IPS-NIHi11 (cell line): ENCODE data around the gene CDK9.

Experiments used
- DNase-seq: peaks from one replicate; pipeline ENCODE4 v3.0.0; 2012; ENCODE audit warnings: mixed read lengths, low spot score

The CDK9 gene

DNA sequence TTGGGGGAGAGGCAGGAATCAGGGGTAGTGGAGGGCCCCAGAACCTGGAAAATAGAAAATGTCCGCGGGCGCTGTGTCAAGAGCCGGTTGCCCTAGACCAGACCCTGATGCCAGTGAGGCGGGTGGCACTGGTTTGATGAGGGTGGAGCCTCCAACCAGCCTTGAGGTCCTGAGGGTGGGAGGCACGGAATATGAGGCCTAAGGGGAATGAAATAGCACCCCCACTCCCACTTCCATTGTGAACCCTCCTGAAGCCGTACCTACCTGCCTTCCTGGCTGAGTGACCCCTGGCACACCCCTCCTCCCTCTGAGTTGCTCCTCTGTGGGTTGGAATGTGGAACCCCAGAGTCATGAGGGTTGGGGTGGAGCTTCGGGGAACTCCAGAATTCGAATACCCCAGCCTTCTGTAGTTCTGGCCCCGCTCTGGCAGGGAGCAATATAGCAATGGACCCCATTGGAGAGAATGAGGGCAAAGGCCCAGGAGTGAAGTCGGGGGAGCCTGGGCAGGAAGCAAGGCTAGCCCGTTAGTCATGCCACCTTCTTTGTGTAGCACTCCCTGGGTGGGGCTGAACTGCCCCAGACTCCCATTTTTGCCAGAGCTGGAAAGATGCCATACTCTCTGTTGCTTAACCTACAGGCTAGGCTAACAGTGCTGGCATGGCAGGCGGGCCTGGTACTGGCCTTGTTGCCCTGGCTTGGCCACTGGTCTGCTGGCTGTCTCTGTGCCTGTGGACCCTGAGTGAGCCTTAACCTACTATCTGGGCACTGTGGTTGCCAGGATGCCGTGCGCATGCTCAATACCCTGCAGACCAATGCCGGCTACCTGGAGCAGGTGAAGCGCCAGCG lies 17.9 kb downstream of the CDK9 start:
- no peak for DNase-seq

DNA sequence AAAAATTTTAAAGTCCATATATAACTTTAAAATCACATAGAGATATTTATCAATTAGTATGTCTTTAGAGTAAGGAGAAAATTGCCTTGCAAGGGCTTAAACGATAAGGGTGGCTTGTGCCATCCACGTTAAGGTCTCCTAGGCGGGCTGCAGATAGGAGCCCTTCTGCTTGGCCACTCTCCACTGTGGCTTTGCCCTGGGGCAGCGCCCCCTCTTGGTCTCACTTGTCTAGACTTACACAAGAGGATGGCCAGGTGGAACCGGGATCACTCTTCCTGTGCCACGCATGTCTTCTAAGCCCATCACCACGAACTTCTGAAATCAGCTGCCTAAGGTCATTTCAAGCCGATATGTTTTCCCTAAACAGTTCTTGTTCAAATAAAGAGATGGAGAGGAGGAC lies 19.8 kb downstream of the CDK9 start:
- peak; percentile 60 for DNase-seq

DNA sequence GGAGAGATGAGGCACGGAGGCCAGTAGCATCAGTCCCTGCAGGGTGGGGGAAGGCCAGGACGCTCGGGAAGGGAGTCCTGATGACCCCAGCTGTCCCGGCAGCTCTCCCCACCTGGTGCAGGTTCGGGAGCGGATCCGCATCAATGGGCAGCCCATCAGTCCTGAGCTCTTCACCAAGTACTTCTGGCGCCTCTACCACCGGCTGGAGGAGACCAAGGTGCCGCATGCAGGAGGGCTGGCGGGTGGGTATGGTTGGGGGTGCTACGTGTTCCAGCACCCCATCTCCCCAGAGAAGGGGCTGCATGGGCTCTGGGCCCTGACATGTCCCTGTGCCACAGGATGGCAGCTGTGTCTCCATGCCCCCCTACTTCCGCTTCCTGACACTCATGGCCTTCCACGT lies 21.0 kb downstream of the CDK9 start:
- DNase-seq = no peak

DNA sequence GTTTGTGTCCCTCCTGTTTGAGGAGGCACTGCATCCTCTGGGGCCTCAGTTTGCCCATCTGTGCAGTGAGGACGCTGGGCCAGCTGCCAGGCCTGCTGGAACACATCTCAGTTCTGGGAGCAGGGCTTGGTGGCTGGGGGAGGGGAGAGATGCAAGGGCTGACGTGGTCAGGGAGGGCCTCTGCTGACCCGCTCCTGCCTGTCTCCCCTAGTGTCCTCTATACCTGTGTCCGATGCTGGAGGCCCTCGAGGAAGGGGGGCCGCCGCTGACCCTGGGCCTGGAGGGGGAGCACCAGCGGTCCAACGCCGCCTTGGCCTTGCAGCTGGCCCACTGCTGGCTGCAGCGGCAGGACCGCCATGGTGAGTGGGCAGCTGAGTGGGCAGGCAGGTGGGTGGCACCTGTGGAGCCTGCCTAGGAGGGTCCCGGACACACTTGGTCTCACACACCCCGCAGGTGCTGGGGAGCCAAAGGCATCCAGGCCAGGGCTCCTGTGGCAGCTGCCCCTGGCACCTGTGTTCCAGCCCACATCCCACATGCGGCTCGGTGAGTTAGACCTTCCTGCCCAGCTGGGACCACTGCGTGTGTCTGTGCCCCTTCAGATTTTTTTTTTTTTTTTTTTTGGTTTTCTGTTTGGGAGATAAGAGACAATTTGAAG lies 22.6 kb downstream of the CDK9 start:
- DNase-seq = no peak

DNA sequence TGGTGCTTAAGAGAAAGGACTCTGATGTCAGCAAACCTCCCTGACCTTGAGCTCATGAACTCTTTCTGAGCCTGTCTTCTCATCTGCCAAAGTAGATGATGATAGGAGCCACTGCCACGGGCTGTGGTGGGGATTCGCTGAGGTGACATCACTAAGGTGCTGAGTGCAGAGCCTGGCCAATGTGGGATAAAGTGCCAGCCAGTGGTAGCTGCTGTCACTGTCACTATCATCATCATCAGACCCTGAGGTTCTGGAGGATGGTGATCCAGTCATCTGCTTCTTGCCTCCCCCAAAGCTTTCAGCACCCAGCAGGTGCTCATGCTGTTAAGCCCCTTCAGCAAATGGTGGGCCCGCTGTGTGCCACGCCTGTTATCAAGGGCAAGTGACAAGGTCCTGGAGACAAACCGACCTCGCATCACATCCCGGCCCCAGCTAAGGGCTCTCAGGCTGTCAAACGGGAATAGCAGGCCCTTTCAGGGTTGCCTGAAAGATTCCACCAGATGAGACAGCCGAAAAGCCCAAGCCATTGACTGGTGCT lies 23.2 kb downstream of the CDK9 start:
- no peak for DNase-seq

DNA sequence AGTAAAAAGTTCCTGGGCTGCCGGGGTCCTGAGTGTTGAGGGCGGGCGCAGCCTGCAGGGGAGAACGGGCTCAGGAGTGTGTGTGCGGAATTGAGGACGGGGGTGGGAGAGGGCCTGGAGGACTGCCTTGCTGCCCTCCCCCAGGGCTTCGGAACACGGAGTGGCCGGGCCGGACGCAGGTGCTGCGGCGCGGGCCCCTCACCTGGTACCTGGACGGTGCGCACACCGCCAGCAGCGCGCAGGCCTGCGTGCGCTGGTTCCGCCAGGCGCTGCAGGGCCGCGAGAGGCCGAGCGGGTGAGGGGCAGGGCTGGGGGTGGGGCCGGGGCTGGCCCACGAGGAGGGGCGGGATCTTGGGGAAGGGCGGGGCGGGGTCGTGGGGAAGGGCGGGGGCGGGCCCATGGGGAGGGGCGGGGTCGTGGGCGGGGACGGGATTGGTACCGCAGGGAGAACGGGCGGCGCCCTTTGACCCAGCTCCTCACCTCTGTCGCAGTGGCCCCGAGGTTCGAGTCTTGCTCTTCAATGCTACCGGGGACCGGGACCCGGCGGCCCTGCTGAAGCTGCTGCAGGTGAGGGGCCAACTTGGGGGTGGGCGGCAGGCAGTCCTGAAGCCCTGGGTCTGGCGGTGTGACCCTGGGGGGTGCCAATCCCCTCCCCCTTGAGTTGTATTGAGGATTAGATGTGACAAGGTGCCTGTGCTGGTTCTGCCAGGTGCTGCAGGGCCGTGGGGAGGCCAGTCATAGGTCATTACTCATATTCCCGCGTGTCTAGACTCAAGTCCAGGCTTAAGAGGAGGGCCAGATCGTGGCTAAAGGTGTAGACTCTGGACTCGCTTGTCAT lies 23.9 kb downstream of the CDK9 start:
- peak; percentile 94 for DNase-seq

DNA sequence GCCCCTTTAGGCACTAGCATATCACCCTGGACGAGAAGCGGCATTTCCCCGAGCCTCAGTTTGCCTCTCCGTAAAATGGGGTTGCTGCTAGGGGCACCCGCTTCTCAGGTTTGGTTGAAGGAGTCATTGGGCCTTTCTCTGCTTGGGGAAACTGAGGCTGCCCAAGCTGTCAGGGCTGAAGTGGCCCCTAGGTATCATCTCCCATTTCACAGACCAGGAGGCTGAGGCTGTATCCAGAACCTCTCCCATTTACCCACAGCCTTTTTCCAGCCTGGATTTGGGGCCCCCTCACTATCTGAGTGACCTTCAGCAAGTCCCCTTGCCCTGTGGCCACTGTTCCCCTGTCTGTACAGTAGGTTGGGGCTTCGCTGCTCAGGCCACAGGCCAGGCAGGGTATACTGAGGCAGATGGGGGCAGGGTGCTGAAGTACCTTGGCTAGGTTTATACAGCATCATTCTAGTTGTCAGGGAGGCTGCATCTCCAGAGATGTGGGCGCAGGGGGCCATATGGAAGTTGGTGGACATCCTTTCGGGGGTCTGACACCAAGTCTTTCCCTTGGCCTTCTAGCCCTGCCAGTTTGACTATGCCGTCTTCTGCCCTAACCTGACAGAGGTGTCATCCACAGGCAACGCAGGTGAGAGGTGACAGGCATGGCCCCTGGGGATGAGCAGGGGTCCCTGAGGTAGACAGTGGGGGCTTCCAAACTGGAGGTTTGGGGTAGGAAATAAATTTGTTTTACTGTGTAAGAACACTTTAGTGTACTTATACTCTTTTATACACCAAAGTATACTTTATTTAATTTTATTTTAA lies 24.7 kb downstream of the CDK9 start:
- DNase-seq = no peak

DNA sequence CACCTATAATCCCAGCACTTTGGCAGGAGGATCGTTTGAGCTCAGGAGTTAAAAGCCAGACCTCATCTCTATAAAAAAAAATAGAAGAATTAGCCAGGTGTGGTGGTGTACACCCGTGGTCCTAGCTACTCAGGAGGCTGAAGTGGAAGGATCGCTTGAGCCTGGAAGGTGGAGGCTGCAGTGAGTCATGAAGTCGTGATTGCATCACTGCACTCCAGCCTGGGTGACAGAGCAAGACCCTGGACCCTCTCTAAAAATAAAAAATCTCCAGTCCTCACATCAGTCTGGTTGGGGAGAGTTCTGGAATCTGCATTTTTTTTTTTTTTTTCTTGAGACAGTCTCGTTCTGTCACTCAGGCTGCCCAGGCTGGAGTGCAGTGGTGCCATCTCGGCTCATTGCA lies 26.2 kb downstream of the CDK9 start:
- DNase-seq = no peak

DNA sequence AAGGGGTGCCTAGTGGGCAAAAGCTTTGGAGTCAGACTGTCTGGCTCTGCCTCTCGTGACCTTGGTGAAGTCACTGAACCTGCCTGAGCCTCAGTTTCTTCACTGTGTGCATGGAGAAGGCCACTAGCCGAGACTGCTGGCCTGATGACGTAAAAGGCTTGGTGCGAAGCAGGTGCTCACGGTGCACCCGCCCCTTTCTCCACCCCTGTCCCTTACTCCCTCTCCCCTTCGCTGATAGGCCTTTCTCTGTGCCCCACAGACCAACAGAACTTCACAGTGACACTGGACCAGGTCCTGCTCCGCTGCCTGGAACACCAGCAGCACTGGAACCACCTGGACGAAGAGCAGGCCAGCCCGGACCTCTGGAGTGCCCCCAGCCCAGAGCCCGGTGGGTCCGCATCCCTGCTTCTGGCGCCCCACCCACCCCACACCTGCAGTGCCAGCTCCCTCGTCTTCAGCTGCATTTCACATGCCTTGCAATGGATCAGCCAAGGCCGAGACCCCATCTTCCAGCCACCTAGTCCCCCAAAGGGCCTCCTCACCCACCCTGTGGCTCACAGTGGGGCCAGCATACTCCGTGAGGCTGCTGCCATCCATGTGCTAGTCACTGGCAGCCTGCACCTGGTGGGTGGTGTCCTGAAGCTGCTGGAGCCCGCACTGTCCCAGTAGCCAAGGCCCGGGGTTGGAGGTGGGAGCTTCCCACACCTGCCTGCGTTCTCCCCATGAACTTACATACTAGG lies 27.3 kb downstream of the CDK9 start:
- no peak for DNase-seq

DNA sequence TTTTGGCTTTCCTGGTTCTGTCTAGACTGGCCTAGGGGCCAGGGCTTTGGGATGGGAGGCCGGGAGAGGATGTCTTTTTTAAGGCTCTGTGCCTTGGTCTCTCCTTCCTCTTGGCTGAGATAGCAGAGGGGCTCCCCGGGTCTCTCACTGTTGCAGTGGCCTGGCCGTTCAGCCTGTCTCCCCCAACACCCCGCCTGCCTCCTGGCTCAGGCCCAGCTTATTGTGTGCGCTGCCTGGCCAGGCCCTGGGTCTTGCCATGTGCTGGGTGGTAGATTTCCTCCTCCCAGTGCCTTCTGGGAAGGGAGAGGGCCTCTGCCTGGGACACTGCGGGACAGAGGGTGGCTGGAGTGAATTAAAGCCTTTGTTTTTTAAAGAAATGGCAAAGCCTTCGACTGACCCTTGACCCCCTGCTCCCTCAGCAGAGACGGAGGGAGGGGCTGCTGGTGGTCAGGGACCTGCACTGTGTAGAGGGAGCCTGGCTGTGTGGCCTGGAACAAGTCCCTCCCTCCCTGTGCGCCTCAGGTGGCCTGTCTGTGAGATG lies 27.9 kb downstream of the CDK9 start:
- no peak for DNase-seq

DNA sequence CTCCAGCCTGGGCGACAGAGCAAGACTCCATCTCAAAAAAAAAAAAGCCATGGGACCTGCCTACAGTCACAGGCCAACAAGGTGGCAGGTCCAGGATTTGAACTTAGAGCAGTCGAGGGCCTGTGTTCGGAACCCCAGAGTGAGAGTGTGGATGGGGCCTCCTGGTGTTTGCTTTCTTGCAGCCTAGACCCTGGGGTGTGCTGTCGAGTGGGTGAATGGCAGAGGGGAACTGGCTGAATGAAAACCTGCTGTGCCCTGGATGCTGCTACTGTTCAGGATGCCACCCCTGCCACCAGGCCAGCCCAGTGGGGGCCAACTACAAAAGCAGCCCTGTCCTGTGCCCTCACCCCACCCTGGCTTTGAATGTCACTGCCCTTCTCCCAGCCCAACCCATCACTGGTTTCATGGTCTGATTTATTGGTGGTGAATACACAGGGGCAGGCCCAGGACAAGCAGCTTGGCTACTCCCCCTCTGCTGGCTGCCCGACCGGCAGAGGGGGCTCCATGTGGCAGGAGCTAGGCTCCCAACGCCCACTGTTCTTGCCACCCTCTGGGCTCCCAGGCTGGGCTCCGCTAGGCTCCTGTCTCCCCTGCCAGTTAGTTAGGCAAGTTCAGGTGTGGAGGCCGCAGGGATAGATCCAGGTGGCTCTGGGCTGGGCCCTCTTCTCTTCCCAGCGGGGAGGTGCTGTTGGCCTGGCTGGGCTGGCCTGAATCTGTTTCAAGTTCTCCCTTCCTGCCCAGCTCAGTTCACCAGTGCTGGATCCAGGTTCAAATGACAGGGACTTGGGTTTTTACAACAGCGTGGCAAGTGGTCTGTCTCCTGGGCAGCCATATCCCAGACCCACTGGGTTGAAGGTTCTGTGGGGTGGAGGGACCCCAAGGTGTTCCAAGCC lies 29.0 kb downstream of the CDK9 start:
- no peak for DNase-seq

DNA sequence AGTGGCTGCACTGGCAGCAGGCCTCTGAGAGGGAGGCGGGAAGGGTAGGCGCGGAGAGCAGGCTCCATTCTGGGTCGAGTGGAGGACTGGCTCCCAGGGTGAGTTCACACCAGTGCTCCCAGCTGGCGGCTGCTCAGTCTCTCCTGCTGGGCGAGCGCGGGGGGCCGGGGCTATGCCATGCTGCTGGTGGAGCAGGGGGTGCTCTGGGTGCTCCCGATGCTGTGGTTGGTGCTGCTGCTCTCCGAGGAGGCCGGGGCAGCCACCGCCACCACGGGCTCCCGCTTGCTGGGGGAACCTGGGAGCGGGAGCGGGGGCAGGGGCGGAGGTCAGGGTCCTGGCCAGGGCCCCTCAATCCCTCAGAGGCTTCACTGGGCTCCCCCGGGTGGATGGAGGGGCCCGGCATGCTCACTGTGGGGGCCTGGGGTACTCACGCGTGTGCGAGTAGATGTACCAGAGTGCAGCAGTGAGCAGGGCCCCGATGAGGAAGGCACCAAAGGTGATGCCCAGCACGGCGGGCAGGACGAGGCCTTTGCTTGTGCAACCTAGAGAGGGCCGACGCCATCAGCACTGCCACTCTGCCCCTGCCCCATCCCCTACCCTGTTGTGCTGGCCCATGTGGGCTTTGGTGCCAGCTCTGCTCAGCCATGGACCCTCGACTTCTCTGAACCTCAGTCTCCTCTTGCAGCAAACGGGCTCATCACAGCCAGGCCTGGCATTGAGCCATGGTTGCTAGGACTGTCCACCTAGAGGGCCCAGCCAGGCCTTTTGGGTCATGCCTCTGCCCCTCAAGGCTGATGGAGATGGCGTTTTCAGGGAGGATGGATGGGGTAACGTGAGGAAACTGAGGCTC lies 29.9 kb downstream of the CDK9 start:
- no peak for DNase-seq

DNA sequence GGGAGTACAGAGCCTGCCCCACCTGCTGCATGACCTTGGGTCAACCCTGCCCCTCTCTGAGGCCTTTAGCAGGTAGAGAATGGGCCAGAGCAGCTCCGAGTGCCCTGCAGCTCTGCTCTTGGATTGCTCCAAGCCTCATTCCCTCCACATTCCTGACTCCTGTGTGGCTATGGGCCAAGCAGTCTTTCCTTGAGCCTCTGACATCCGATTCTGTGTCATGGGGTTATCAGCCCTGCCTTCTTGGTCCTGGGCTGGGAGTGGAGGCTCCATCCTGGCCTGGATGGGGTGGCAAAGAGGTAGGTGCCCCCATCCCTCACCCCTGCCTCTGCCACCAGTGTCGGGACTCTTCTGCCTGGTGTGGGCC lies 30.5 kb downstream of the CDK9 start:
- DNase-seq = no peak

DNA sequence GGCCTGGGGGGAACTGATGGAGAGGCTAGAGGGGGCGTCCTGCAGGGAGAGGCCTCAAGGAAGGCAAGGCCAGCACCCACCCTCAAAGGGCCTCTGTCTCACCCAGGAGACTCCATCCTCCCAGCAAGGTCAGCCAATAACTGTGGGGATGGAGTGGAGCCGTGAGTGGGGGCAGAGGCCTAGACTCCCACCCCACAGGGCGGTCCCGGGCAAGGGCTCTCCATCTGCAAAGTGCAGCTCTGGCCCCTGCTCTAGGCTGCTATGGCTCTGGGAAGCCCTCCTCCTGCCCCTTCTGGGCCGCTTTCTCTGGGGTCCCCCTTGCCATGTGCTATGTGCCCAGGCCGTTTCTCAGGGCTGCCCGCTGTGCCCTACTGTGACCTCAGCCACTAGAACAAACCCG lies 30.9 kb downstream of the CDK9 start:
- DNase-seq = no peak

DNA sequence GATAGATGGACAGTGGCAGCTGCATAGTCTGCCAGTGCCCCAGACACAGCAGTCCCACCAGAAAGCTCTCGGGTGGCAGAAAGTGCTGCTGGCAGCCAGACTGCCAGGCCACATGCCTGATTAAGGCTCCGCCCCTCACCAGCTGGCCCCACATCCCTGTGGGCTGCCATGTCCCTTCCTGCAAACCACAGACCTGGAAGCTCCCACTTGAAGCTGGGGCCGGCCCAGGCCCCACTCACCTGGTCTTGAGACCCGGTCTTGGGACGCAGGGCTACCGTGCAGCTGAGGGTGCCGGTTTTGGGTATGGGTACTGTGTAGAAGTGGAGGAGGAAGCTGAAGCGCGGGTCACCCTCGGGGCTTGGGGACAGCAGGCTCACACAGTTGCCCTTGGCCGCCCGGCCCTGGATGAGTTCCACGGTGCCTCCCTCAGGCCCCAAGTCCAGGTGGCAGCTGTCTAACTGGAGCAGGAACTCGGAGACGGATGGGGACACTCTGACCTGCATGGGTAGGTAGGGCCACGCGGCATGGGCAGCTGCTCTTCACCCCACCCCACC lies 32.1 kb downstream of the CDK9 start:
- DNase-seq = no peak

DNA sequence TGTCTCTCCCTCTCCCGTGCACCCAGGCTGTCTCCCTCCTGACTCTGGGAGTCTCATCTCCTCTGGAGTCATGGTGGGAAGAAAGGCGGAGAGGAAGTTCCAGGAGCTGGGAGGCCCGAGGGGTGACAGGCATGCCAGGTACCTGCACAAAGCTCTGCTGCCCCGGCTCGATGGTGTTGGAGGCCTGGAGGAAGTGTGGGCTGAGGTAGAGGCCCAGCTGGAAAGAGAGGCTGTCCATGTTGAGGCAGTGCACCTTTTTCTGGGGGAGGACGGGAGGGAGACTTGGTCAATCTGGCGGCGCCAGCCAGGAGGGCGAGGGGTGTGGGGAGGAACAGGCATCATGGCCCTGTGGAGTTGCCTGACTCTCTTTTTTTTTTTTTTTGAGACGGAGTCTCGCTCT lies 32.7 kb downstream of the CDK9 start:
- DNase-seq = no peak

DNA sequence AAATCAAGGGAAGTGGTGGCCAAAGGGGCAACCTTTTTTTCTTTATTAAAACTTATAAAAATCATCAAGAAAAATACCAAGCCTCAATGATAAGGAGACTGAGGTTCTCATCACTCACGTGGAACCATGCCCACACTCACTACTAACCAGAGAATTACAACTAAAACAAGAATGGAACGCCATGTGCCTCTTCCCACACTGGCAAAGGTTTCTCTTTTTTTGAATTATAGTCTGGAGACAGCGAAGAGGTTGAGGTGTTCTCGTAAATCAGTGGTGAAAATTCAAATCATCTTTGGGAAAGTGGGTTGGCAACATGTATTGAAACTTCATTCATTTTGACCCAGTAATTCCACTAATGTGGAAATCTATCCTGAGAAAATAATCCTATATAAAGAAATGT lies 36.3 kb downstream of the CDK9 start:
- DNase-seq = no peak

DNA sequence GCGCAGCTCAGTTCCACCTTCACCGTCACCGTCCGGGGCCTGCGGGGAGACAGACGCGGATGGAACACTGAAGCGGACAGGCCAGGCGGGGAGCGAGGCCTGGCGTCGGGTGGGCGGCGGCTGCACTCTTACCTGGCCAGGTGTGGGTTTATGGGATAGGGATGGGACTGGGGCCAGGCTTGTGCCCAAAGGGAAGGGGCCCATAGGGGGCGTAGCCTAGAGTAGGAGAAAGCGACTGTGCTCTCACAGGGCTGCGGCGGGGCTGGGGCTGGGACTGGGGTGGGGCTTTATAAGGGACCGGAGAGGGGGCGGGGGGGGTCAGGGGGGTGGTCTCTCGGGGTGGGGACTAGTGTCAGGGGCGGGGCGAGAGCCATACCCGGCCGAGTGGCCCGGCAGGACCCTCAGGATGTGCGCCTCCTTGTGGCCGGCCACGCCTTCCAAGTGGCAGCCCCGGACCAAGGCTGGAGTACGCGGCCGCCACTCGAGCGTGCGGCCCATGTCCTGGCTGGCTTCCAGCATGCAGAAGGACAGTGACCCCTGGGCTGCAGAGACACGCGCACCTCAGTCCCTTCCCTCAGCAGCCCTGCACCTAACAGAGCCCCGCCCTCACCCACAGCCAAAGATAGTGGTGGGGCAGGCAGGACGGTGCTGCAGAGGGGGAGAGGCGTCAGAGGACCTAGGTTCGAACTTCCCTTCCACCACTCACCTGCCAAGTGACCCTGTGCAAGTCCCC lies 39.7 kb downstream of the CDK9 start:
- DNase-seq = peak; percentile 89
